ENCODE data around the gene HHIPL1.

HHIPL1 gene

GRCh38 chr14:99691111-99691885 is 46.4 kb downstream of the HHIPL1 start:
- DNase-seq, result no peak

- DNase-seq, result no peak
Observed at GRCh38 chr14:99693918-99694317, 49.0 kb downstream of the HHIPL1 start.

- DNase-seq, result no peak
Observed at GRCh38 chr14:99696929-99697328, 52.0 kb downstream of the HHIPL1 start.

- no peak for DNase-seq
Observed at GRCh38 chr14:99698236-99698635, 53.3 kb downstream of the HHIPL1 start.

GRCh38 chr14:99698642-99699041 is 53.7 kb downstream of the HHIPL1 start:
- DNase-seq, result no peak

GRCh38 chr14:99699085-99699760 is 54.3 kb downstream of the HHIPL1 start:
- no peak for DNase-seq

GRCh38 chr14:99699861-99700260 is 54.9 kb downstream of the HHIPL1 start:
- DNase-seq, result no peak

- DNase-seq, result no peak
Observed at GRCh38 chr14:99700379-99700778, 55.5 kb downstream of the HHIPL1 start.

- DNase-seq, result no peak
Observed at GRCh38 chr14:99701260-99701659, 56.3 kb downstream of the HHIPL1 start.

GRCh38 chr14:99702115-99702514 is 57.2 kb downstream of the HHIPL1 start:
- no peak for DNase-seq

GRCh38 chr14:99703381-99703780 is 58.5 kb downstream of the HHIPL1 start:
- no peak for DNase-seq

- no peak for DNase-seq
Observed at GRCh38 chr14:99704037-99704436, 59.1 kb downstream of the HHIPL1 start.

GRCh38 chr14:99706107-99706900 is 61.4 kb downstream of the HHIPL1 start:
- DNase-seq, result no peak

GRCh38 chr14:99707420-99707819 is 62.5 kb downstream of the HHIPL1 start:
- no peak for DNase-seq

GRCh38 chr14:99707921-99708320 is 63.0 kb downstream of the HHIPL1 start:
- DNase-seq, result no peak

- DNase-seq, result no peak
Observed at GRCh38 chr14:99708449-99708848, 63.5 kb downstream of the HHIPL1 start.

GRCh38 chr14:99713972-99714371 is 69.0 kb downstream of the HHIPL1 start:
- DNase-seq, result no peak

GRCh38 chr14:99715266-99716000 is 70.5 kb downstream of the HHIPL1 start:
- no peak for DNase-seq

GRCh38 chr14:99716091-99716849 is 71.3 kb downstream of the HHIPL1 start:
- DNase-seq, result no peak

- DNase-seq, result no peak
Observed at GRCh38 chr14:99716850-99717681, 72.1 kb downstream of the HHIPL1 start.

- no peak for DNase-seq
Observed at GRCh38 chr14:99717682-99718013, 72.7 kb downstream of the HHIPL1 start.

Measured in SHP77 treated with DMSO at 0.1 percent for 48 hours (cell line).